GM18870 (cell line): ENCODE results near the gene DAAM1.

Experiments
- ATAC-seq: cut with Tn5 transposase; IDR thresholded peaks from one replicate; pipeline ENCODE4 v1.9.1; 2021; ENCODE audit warnings: moderate library complexity; ENCODE audit not compliant: unreplicated experiment

Gene DAAM1

GRCh38 chr14:59187118-59187517 is 1.3 kb upstream of the DAAM1 start:
- no peak for ATAC-seq

GRCh38 chr14:59187802-59188460 is 536 bp upstream of the DAAM1 start:
- ATAC-seq, result peak; percentile 17

- peak; percentile 1 for ATAC-seq
Observed at GRCh38 chr14:59189091-59189785, 771 bp downstream of the DAAM1 start.

- peak; percentile 47 for ATAC-seq
Observed at GRCh38 chr14:59189786-59190368, 1.4 kb downstream of the DAAM1 start.

- ATAC-seq, result peak; percentile 4
Observed at GRCh38 chr14:59190372-59190771, 1.9 kb downstream of the DAAM1 start.

GRCh38 chr14:59195912-59196311 is 7.4 kb downstream of the DAAM1 start:
- ATAC-seq, result no peak

- ATAC-seq, result no peak
Observed at GRCh38 chr14:59197695-59198262, 9.3 kb downstream of the DAAM1 start.

GRCh38 chr14:59199205-59199604 is 10.7 kb downstream of the DAAM1 start:
- no peak for ATAC-seq

GRCh38 chr14:59199614-59200013 is 11.1 kb downstream of the DAAM1 start:
- ATAC-seq, result no peak

GRCh38 chr14:59200195-59200594 is 11.7 kb downstream of the DAAM1 start:
- no peak for ATAC-seq

- ATAC-seq, result no peak
Observed at GRCh38 chr14:59202031-59202430, 13.6 kb downstream of the DAAM1 start.

GRCh38 chr14:59204305-59204704 is 15.8 kb downstream of the DAAM1 start:
- no peak for ATAC-seq

GRCh38 chr14:59206892-59207291 is 18.4 kb downstream of the DAAM1 start:
- no peak for ATAC-seq

- no peak for ATAC-seq
Observed at GRCh38 chr14:59207506-59207933, 19.1 kb downstream of the DAAM1 start.

GRCh38 chr14:59208224-59208814 is 19.9 kb downstream of the DAAM1 start:
- no peak for ATAC-seq

GRCh38 chr14:59208954-59209353 is 20.5 kb downstream of the DAAM1 start:
- ATAC-seq, result no peak

GRCh38 chr14:59210621-59211020 is 22.2 kb downstream of the DAAM1 start:
- no peak for ATAC-seq

- no peak for ATAC-seq
Observed at GRCh38 chr14:59213368-59214315, 25.2 kb downstream of the DAAM1 start.

- ATAC-seq, result peak; percentile 64
Observed at GRCh38 chr14:59214702-59215302, 26.3 kb downstream of the DAAM1 start.

- ATAC-seq, result peak; percentile 16
Observed at GRCh38 chr14:59215322-59215721, 26.9 kb downstream of the DAAM1 start.
